Measurements from ENCODE around the gene RBM39. TPM values are rescaled to one million over a fixed set of nuclear protein-coding genes. Genes with fewer than 3 reads are reported as not detected.

RBM39 gene
- total and polyA plus RNA-seq, 2 of the 13 experiments (the other 11 are each of a cell fraction or from before 2014, with no cell fraction given), result 788 to 920 TPM

- TF ChIP-seq, protein P1, sequence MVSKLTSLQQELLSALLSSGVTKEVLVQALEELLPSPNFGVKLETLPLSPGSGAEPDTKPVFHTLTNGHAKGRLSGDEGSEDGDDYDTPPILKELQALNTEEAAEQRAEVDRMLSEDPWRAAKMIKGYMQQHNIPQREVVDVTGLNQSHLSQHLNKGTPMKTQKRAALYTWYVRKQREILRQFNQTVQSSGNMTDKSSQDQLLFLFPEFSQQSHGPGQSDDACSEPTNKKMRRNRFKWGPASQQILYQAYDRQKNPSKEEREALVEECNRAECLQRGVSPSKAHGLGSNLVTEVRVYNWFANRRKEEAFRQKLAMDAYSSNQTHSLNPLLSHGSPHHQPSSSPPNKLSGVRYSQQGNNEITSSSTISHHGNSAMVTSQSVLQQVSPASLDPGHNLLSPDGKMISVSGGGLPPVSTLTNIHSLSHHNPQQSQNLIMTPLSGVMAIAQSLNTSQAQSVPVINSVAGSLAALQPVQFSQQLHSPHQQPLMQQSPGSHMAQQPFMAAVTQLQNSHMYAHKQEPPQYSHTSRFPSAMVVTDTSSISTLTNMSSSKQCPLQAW (CRISPR knock-in tag; IDR thresholded peaks at IDR 0.05), result no peak
- TF ChIP-seq AGO2 (optimal IDR thresholded peaks at IDR 0.05; ENCODE audit: low read depth, low read length), result peak; percentile 12
- peak; percentile 39 for TF ChIP-seq SRSF4 (IDR thresholded peaks at IDR 0.05; ENCODE audit: low read depth, low read length, poor library complexity, severe bottlenecking)
- peak; percentile 39 to 53; a peak in 2 of 4 replicates for TF ChIP-seq MAFK (conservative IDR thresholded peaks at IDR 0.05 in 1 of 2, IDR thresholded peaks at IDR 0.05 in 1 of 2; ENCODE audit: low read length in 2 of 2)
- TF ChIP-seq RFX5 (IDR thresholded peaks at IDR 0.05; ENCODE audit: low read depth, low read length), result no peak
- no peak for TF ChIP-seq ISL2 (CRISPR knock-in tag; IDR thresholded peaks at IDR 0.05)
- 0 out of 2 replicates have a peak, but pooled peaks have one; percentile 27 for TF ChIP-seq FOXJ3 (CRISPR knock-in tag; IDR thresholded peaks at IDR 0.05; ENCODE audit: borderline replicate concordance)
- TF ChIP-seq NFE2L1 (CRISPR knock-in tag; IDR thresholded peaks at IDR 0.05; ENCODE audit: borderline replicate concordance), result no peak
- TF ChIP-seq ZNF382 (CRISPR knock-in tag; IDR thresholded peaks at IDR 0.05; ENCODE audit: borderline replicate concordance), result no peak
Observed at GRCh38 chr20:35710039-35710438, 32.0 kb downstream of the RBM39 start (continued).

- Histone ChIP-seq H3K27ac (ENCODE audit: extremely low read length, insufficient read depth, low read length) (no peak overlapping the region), H3K4me2 (ENCODE audit: low read depth, low read length) (no peak overlapping the region), H3K4me1 (ENCODE audit: insufficient read depth, low read length) (no peaks in the 10 kb centered on the region; the same call in 1 of the 2 replicates), H2AFZ (ENCODE audit: low read length) (no peak overlapping the region), H3K79me2 (ENCODE audit: insufficient read depth, low read length) (peaks cover 59% of the 10 kb centered on the region), H4K20me1 (ENCODE audit: insufficient read depth, low read length) (peaks cover 97% of the 10 kb centered on the region), H3K9me3 (ENCODE audit: low read length) (no peaks in the 10 kb centered on the region), H3K4me3 (replicated peaks in 1 of 3; ENCODE audit: insufficient read depth in 1 of 3, low read depth in 2 of 3, low read length in 3 of 3) (no peak overlapping the region), H3K27me3 (ENCODE audit: control insufficient read depth in 1 of 2, insufficient read depth in 2 of 2, low read length in 2 of 2) (no peaks in the 10 kb centered on the region), H3K36me3 (replicated peaks in 1 of 2; ENCODE audit: control insufficient read depth in 1 of 2, insufficient read depth in 2 of 2, low read length in 2 of 2) (peaks cover 51 to 89% of the 10 kb centered on the region in 2 experiments), H3K9ac (ENCODE audit: insufficient read depth, low read depth, low read length) (no peak overlapping the region)
- in situ Hi-C loops (cut with HindIII; ENCODE audit: extremely low pct_ligation_motif_present, low pct_unique_long_range_greater_than_20kb), result no loop called here
- intact Hi-C loops (cut with micrococcal nuclease; ENCODE audit: unreplicated experiment), result no loop called here
- ChIA-PET POLR2A (interaction anchor here (1.3 to 23.6 kb wide), 3 partner anchors 8 to 33 kb away, joined by 4 to 319 read pairs (median 57); partner anchors contain the start of genes NFS1, RBM39 and ROMO1), CTCF (ENCODE audit: low intra/inter-chr PET ratio, low total read pairs) (no interaction called here)
- ATAC-seq (no peak), FAIRE-seq (no peak), DNase-seq (ENCODE audit: low spot score) (no peak)
- WGBS (ENCODE audit: low lambda C conversion rate), result 96% methylated on average over 1 of the region's 1 CpG
- BruUV-seq (replicated peaks), result no TSS peak
- TF ChIP-seq POLR2AphosphoS2 (IDR thresholded peaks at IDR 0.05; ENCODE audit: low read depth, low read length) (peak; percentile 98), ZNF431 (CRISPR knock-in tag; IDR thresholded peaks at IDR 0.05; ENCODE audit: borderline replicate concordance, low read depth) (no peak), SMYD3 (CRISPR knock-in tag; IDR thresholded peaks at IDR 0.05) (0 out of 2 replicates have a peak, but pooled peaks have one; percentile 21), SNAPC5 (CRISPR knock-in tag; IDR thresholded peaks at IDR 0.05; ENCODE audit: borderline replicate concordance) (peak; percentile 79; the same call in 1 of the 2 replicates), POLR2A (IDR thresholded peaks at IDR 0.05; ENCODE audit: insufficient read depth in 1 of 2, low read depth in 2 of 2, low read length in 2 of 2) (peak; percentile 27 to 49; a peak in 2 of 4 replicates), HNRNPK (IDR thresholded peaks at IDR 0.05; ENCODE audit: low read depth, low read length, poor library complexity, severe bottlenecking) (peak; percentile 60), POLR2G (IDR thresholded peaks at IDR 0.05; ENCODE audit: low read depth, low read length) (peak; percentile 64), TARDBP (CRISPR knock-in tag; IDR thresholded peaks at IDR 0.05) (0 out of 2 replicates have a peak, but pooled peaks have one; percentile 26), CREBL2 (CRISPR knock-in tag; IDR thresholded peaks at IDR 0.05; ENCODE audit: borderline replicate concordance) (0 out of 2 replicates have a peak, but pooled peaks have one; percentile 29), KLF12 (CRISPR knock-in tag; IDR thresholded peaks at IDR 0.05; ENCODE audit: borderline replicate concordance) (no peak), PAF1 (CRISPR knock-in tag; IDR thresholded peaks at IDR 0.05) (0 out of 2 replicates have a peak, but pooled peaks have one; percentile 77)
- TF ChIP-seq, protein P2, sequence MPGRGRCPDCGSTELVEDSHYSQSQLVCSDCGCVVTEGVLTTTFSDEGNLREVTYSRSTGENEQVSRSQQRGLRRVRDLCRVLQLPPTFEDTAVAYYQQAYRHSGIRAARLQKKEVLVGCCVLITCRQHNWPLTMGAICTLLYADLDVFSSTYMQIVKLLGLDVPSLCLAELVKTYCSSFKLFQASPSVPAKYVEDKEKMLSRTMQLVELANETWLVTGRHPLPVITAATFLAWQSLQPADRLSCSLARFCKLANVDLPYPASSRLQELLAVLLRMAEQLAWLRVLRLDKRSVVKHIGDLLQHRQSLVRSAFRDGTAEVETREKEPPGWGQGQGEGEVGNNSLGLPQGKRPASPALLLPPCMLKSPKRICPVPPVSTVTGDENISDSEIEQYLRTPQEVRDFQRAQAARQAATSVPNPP (CRISPR knock-in tag; IDR thresholded peaks at IDR 0.05), result peak; percentile 59; the same call in 1 of the 2 replicates
Observed at GRCh38 chr20:35709259-35709658, 32.8 kb downstream of the RBM39 start.
